Thoracic aorta (tissue), 2 donors: ENCODE data around the gene FOXN1. TPM values are rescaled to one million over a fixed set of nuclear protein-coding genes. Genes with fewer than 3 reads are reported as not detected.

Experiments
- ATAC-seq: fragments of 150-250 bp; one replicate; pipeline ENCODE4 v1.8.0; 2017; ENCODE audit warnings: low read depth; ENCODE audit not compliant: insufficient number of reproducible peaks, low FRiP score
- DNase-seq: peaks from one replicate; pipeline ENCODE4 v3.0.0-alpha.2; 2020; ENCODE audit warnings: low spot score
- H3K27ac ChIP-seq, 2 donors: fragments of 200-600 bp; sonication (generic); 1 replicate in 1 of 2; 2 replicates in 1 of 2; pipeline ENCODE4 v1.5.1; 2016; ENCODE audit warnings: mild to moderate bottlenecking in 2 of 2, moderate library complexity in 2 of 2
- H3K27me3 ChIP-seq: fragments of 200-600 bp; sonication (generic); replicated peaks from 2 replicates; pipeline ENCODE4 v1.6.0; 2016; ENCODE audit warnings: mild to moderate bottlenecking; ENCODE audit not compliant: insufficient read depth
- H3K36me3 ChIP-seq: fragments of 200-600 bp; sonication (generic); one replicate; pipeline ENCODE4 v1.5.1; 2016
- H3K4me1 ChIP-seq, 2 donors: fragments of 200-600 bp; sonication (generic); 1 replicate in 1 of 2; 2 replicates in 1 of 2; pipeline versions ENCODE4 v1.5.1 to v1.6.0; 2016; ENCODE audit warnings: low read depth in 2 of 2, mild to moderate bottlenecking in 1 of 2; ENCODE audit not compliant: control insufficient read depth in 1 of 2
- H3K4me3 ChIP-seq: fragments of 200-600 bp; sonication (generic); 2 replicates; pipeline ENCODE4 v1.5.1; 2016; ENCODE audit warnings: mild to moderate bottlenecking
- H3K9me3 ChIP-seq: fragments of 200-600 bp; sonication (generic); 2 replicates; pipeline ENCODE4 v1.5.1; 2016
- CTCF ChIP-seq: fragments of 200-600 bp; sonication (generic); IDR thresholded peaks from one replicate; pipeline ENCODE4 v1.5.1; 2019; ENCODE audit warnings: antibody characterized with exemption
- total RNA-seq, 2 donors: library from RNA; depleted of rRNA; stranded (reverse); fragments of >200 nt; gene quantifications; one replicate each; pipeline versions ENCODE4 v1.1.0 to v1.2.3, GENCODE V29; 2016

FOXN1 gene
- total RNA-seq, 2 donors from 2014 or later = not detected

GRCh38 chr17:28501421-28502284 lies 4.5 kb upstream of the FOXN1 start:
- H3K4me1 ChIP-seq = no peaks in the 10 kb centered on the region
- no peaks in the 10 kb centered on the region for H3K9me3 ChIP-seq
- no peak overlapping the region for H3K4me3 ChIP-seq
- no peaks in the 10 kb centered on the region for H3K27me3 ChIP-seq
- TF ChIP-seq CTCF = no peak
- ATAC-seq = no peak
- DNase-seq = no peak
- no peaks in the 10 kb centered on the region for H3K36me3 ChIP-seq
- H3K27ac ChIP-seq = no peak overlapping the region

- Histone ChIP-seq H3K9me3 (no peaks in the 10 kb centered on the region), H3K36me3 (no peaks in the 10 kb centered on the region), H3K27ac (no peak overlapping the region), H3K4me1 (no peaks in the 10 kb centered on the region), H3K4me3 (no peak overlapping the region), H3K27me3 (no peaks in the 10 kb centered on the region)
- TF ChIP-seq CTCF = no peak
- ATAC-seq (no peak), DNase-seq (no peak)
Measured at GRCh38 chr17:28503420-28503819, 2.7 kb upstream of the FOXN1 start.

- no peaks in the 10 kb centered on the region for H3K27me3 ChIP-seq
Measured at GRCh38 chr17:28506763-28507487, 777 bp downstream of the FOXN1 start.

GRCh38 chr17:28507567-28508203 lies 1.5 kb downstream of the FOXN1 start:
- no peaks in the 10 kb centered on the region for H3K36me3 ChIP-seq
- no peak overlapping the region for H3K27ac ChIP-seq
- ATAC-seq = no peak
- H3K27me3 ChIP-seq = no peaks in the 10 kb centered on the region
- no peak for DNase-seq
- no peaks in the 10 kb centered on the region for H3K4me1 ChIP-seq
- H3K4me3 ChIP-seq = no peak overlapping the region
- no peaks in the 10 kb centered on the region for H3K9me3 ChIP-seq
- no peak for TF ChIP-seq CTCF

More at GRCh38 chr17:28506763-28507487, 777 bp downstream of the FOXN1 start:
- Histone ChIP-seq H3K36me3 (no peaks in the 10 kb centered on the region), H3K4me3 (no peak overlapping the region), H3K27ac (no peak overlapping the region), H3K9me3 (no peaks in the 10 kb centered on the region), H3K4me1 (no peaks in the 10 kb centered on the region)
- TF ChIP-seq CTCF = no peak
- DNase-seq (no peak), ATAC-seq (no peak)

GRCh38 chr17:28508211-28508724 lies 2.1 kb downstream of the FOXN1 start:
- no peak overlapping the region for H3K4me3 ChIP-seq
- H3K9me3 ChIP-seq = no peaks in the 10 kb centered on the region
- no peak for ATAC-seq
- H3K27me3 ChIP-seq = no peaks in the 10 kb centered on the region
- no peaks in the 10 kb centered on the region for H3K4me1 ChIP-seq
- H3K27ac ChIP-seq = no peak overlapping the region
- no peaks in the 10 kb centered on the region for H3K36me3 ChIP-seq
- no peak for DNase-seq
- no peak for TF ChIP-seq CTCF
